ENCODE measurements around the gene ASAP3.

The ASAP3 gene

DNA sequence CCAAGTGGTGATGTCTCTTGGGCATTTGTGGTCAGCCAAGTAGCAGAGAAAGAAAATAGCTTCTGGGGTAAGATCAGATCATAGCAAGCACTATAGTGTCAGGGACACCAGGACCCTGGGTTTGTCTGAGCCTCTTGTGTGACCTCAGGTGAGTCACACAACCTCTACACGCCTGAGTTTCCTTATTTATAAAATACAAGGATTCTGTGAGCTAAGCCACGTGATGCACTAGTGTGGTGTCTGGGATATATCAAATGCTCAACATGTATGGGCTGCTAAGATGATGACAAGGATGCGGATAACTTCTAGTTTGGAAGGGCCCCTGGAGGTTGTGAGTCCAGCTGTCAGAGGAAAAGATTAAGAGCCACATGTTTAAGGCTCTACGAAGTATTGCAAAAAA is 89.8 kb downstream of the ASAP3 start:
- no peak for TF ChIP-seq ZFX (IDR thresholded peaks at IDR 0.05; ENCODE audit: borderline replicate concordance)
- TF ChIP-seq CTCF (IDR thresholded peaks at IDR 0.05), result no peak
- no peak overlapping the region for H3K27ac ChIP-seq

GRCh38 chr1:23393706-23394105 is 90.3 kb downstream of the ASAP3 start:
- no peak overlapping the region for H3K27ac ChIP-seq
- TF ChIP-seq CTCF (IDR thresholded peaks at IDR 0.05) (no peak), ZFX (IDR thresholded peaks at IDR 0.05; ENCODE audit: borderline replicate concordance) (no peak)

GRCh38 chr1:23392125-23392855 is 91.7 kb downstream of the ASAP3 start:
- H3K27ac ChIP-seq, result no peak overlapping the region
- no peak for TF ChIP-seq ZFX (IDR thresholded peaks at IDR 0.05; ENCODE audit: borderline replicate concordance)
- no peak for TF ChIP-seq CTCF (IDR thresholded peaks at IDR 0.05)

DNA sequence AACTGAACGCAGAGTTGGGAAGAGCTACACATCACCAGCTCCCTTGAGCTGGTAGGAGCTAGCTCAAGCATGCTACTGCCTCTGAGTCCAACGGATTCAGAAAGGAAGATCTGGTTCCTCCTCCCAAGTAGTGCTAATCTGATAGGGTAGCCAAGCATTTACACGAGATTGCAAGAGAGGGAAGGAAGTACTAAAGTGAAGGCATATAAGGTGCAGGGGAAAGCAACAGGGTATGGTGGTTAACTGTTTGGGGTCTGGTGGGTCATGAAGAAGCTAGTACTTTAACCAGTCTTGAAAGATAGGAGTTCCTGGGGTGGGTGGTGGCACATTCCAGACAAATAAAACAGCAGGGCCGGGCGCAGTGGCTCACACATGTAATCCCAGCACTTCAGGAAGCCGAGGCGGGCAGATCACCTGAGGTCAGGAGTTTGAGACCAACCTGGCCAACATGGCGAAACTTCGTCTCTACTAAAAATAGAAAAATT is 94.1 kb downstream of the ASAP3 start:
- H3K27ac ChIP-seq, result no peak overlapping the region
- TF ChIP-seq ZFX (IDR thresholded peaks at IDR 0.05; ENCODE audit: borderline replicate concordance), result no peak
- no peak for TF ChIP-seq CTCF (IDR thresholded peaks at IDR 0.05)

DNA sequence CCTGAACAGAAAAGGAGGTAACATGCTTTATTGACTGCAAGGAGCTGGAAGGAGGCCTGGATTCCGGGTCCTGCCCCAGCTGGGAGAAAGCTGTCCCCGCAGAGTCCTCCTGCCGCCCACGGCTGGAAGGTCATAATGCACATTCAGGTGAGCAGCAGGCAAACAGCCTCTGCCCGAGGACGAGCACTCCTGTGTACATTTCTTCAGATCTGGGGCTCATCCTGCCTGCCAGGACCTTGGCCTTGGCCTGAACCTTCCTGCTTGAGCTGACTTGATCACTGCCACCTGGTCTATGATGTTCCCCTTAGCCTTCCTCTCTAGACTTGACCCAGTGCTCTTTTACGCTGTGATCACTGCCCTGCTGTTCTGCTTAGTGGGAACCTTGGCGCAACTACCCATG is 96.5 kb downstream of the ASAP3 start:
- TF ChIP-seq CTCF (IDR thresholded peaks at IDR 0.05) (no peak), ZFX (IDR thresholded peaks at IDR 0.05; ENCODE audit: borderline replicate concordance) (no peak)
- H3K27ac ChIP-seq, result no peak overlapping the region

GRCh38 chr1:23385119-23385621 is 98.8 kb downstream of the ASAP3 start:
- TF ChIP-seq CTCF (IDR thresholded peaks at IDR 0.05), result no peak
- TF ChIP-seq ZFX (IDR thresholded peaks at IDR 0.05; ENCODE audit: borderline replicate concordance), result no peak
- no peak overlapping the region for H3K27ac ChIP-seq

DNA sequence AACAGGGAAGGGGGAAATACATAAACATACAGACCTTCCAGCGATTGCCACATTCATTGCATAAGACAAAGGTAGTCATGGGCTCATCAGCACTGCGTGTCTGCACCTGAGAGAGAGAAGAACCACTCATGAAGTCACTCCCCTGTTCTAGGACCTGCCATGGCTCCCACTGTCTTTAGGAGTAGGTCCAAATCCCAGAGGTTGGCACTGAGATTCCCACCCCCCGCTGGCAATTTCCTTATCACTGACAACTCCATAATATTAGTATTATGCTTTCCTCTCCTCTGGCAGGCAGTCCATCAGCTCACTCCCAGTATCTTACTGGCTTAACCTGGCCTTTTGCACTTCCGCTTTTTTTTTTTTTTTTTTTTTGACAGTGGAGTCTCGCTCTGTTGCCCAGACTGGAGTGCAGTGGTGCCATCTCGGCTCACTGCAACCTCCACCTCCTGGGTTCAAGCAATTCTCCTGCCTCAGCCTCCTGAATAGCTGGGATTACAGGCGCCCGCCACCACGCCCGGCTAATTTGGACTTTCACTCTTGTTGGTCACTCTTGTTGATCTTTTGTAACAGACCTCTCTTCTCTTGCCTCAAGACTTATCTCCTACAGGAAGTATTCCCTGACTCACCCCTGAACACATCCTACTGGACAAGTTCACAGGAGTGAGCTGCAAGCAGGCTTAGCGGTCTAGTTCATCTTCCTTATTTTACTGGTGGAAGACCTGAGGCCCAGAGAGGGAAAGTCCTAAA is 99.5 kb downstream of the ASAP3 start:
- TF ChIP-seq ZFX (IDR thresholded peaks at IDR 0.05; ENCODE audit: borderline replicate concordance) (no peak), CTCF (IDR thresholded peaks at IDR 0.05) (no peak)

More for the DNA sequence above, 99.5 kb downstream of the ASAP3 start:
- H3K27ac ChIP-seq, result no peak overlapping the region
